HepG2 (cell line): ENCODE results near the gene PPP2R2C. TPM values are rescaled to one million over a fixed set of nuclear protein-coding genes. Genes with fewer than 3 reads are reported as not detected.

ENCODE experiments used
- ATAC-seq: fragments of 200-7000 bp; cut with Tn5 transposase; 3 replicates; pipeline ENCODE4 v1.9.1; 2020; ENCODE audit warnings: mild to moderate bottlenecking, moderate library complexity
- BruUV-seq: library from RNA; stranded (reverse); fragments of 400-500 nt; replicated peaks from 2 replicates; lab custom pipeline; 2021; lab: Mats Ljungman, UMichigan
- CTCF ChIA-PET: fragments of 300-600 bp; formaldehyde crosslinking; extraction: SDS; loops from one replicate; lab custom pipeline; 2021; ENCODE audit warnings: low total read pairs, inconsistent platforms, low intra/inter-chr PET ratio; lab: Yijun Ruan, JAX
- POLR2A ChIA-PET: fragments of 350-600 bp; sonication (Branson Sonifier 250); formaldehyde crosslinking; loops from one replicate; lab custom pipeline; 2020; ENCODE audit warnings: antibody characterized with exemption, inconsistent platforms; lab: Yijun Ruan, JAX
- DNase-seq: peaks from one replicate; pipeline ENCODE4 v3.0.0-alpha.2; 2015; ENCODE audit warnings: low spot score
- FAIRE-seq: peaks from 3 replicates; lab custom pipeline; 2011; peaks lifted over from hg19 to GRCh38; lab: Jason Lieb, UNC
- H2AFZ ChIP-seq: one replicate; pipeline ENCODE4 v1.6.1; 2011; ENCODE audit warnings: low read length, inconsistent platforms
- H3K27ac ChIP-seq: fragments of 300-600 bp; 3 replicates; pipeline ENCODE4 v1.8.0; 2011; ENCODE audit warnings: mixed run types, mild to moderate bottlenecking, mixed read lengths, low read length, inconsistent platforms; ENCODE audit not compliant: insufficient read depth; ENCODE audit errors: extremely low read length
- H3K27me3 ChIP-seq, 2 experiments: fragments of 200-600 bp in 1 of 2; 2 replicates in 1 of 2; 3 replicates in 1 of 2; pipeline versions ENCODE4 v1.6.0 to v1.8.0; 2011; ENCODE audit warnings: low read length in 2 of 2, mild to moderate bottlenecking in 2 of 2, moderate library complexity in 2 of 2, inconsistent platforms in 1 of 2; ENCODE audit not compliant: insufficient read depth in 2 of 2, control insufficient read depth in 1 of 2
- H3K36me3 ChIP-seq, 2 experiments: fragments of 200-600 bp in 1 of 2; replicated peaks in 1 of 2; 2 replicates in 1 of 2; 3 replicates in 1 of 2; pipeline versions ENCODE4 v1.5.1 to v1.8.0; 2011; ENCODE audit warnings: low read length in 2 of 2, inconsistent platforms in 1 of 2; ENCODE audit not compliant: insufficient read depth in 2 of 2, control insufficient read depth in 1 of 2
- H3K4me1 ChIP-seq: 2 replicates; pipeline ENCODE4 v1.5.1; 2012; ENCODE audit warnings: low read length, inconsistent platforms; ENCODE audit not compliant: insufficient read depth
- H3K4me2 ChIP-seq: 2 replicates; pipeline ENCODE4 v1.6.0; 2011; ENCODE audit warnings: low read depth, low read length, inconsistent platforms
- H3K4me3 ChIP-seq, 3 experiments: fragments of 200-600 bp in 1 of 3; sonication (generic), shearing (Covaris generic) in 1 of 3; replicated peaks in 1 of 3; 2 replicates each; pipeline ENCODE4 v1.5.1; 2011 to 2016; ENCODE audit warnings: low read length in 3 of 3, inconsistent platforms in 2 of 3, low read depth in 2 of 3, mild to moderate bottlenecking in 2 of 3, control low read depth in 1 of 3, mixed read lengths in 1 of 3; ENCODE audit not compliant: insufficient read depth in 1 of 3
- H3K79me2 ChIP-seq: one replicate; pipeline ENCODE4 v1.6.1; 2011; ENCODE audit warnings: low read length, inconsistent platforms; ENCODE audit not compliant: insufficient read depth
- H3K9ac ChIP-seq: 2 replicates; pipeline ENCODE4 v1.6.0; 2011; ENCODE audit warnings: mild to moderate bottlenecking, low read depth, low read length, inconsistent platforms; ENCODE audit not compliant: insufficient read depth
- H3K9me3 ChIP-seq: 2 replicates; pipeline ENCODE4 v1.5.1; 2012; ENCODE audit warnings: mild to moderate bottlenecking, low read length
- H4K20me1 ChIP-seq: 2 replicates; pipeline ENCODE4 v1.6.0; 2011; ENCODE audit warnings: inconsistent platforms, mild to moderate bottlenecking, low read length, moderate library complexity; ENCODE audit not compliant: insufficient read depth
- GZF1 ChIP-seq: sonication (generic); formaldehyde crosslinking; IDR thresholded peaks from 2 replicates; pipeline ENCODE4 v1.5.1; 2020; ENCODE audit warnings: mild to moderate bottlenecking, missing genetic modification reagents
- POLR2A ChIP-seq, 2 experiments: IDR thresholded peaks; 2 replicates each; pipeline ENCODE4 v1.6.1; 2011; ENCODE audit warnings: low read depth in 2 of 2, low read length in 2 of 2, mild to moderate bottlenecking in 1 of 2, moderate library complexity in 1 of 2; ENCODE audit not compliant: insufficient read depth in 1 of 2
- PRDM10 ChIP-seq: sonication (generic); formaldehyde crosslinking; IDR thresholded peaks from 2 replicates; pipeline ENCODE4 v1.4.0; 2020; ENCODE audit warnings: low read depth, missing genetic modification reagents
- SIX4 ChIP-seq: sonication (generic); formaldehyde crosslinking; IDR thresholded peaks from 2 replicates; pipeline ENCODE4 v1.4.0; 2020; ENCODE audit warnings: missing genetic modification reagents
- SMC3 ChIP-seq: IDR thresholded peaks from 2 replicates; pipeline ENCODE4 v1.6.1; 2011; ENCODE audit warnings: low read length, improper control_type of control experiment
- STAT5B ChIP-seq: sonication (generic); formaldehyde crosslinking; IDR thresholded peaks from 2 replicates; pipeline ENCODE4 v1.4.0; 2020; ENCODE audit warnings: missing genetic modification reagents
- TRAFD1 ChIP-seq: sonication (generic); formaldehyde crosslinking; IDR thresholded peaks from 2 replicates; pipeline ENCODE4 v1.5.1; 2020; ENCODE audit warnings: missing genetic modification reagents, mild to moderate bottlenecking, borderline replicate concordance
- ZBTB10 ChIP-seq: sonication (generic); formaldehyde crosslinking; IDR thresholded peaks from 2 replicates; pipeline ENCODE4 v1.4.0; 2020; ENCODE audit warnings: missing genetic modification reagents, borderline replicate concordance
- ZBTB38 ChIP-seq: sonication (generic); formaldehyde crosslinking; IDR thresholded peaks from 2 replicates; pipeline ENCODE4 v1.5.1; 2020; ENCODE audit warnings: mild to moderate bottlenecking, missing genetic modification reagents
- ZBTB39 ChIP-seq: sonication (generic); formaldehyde crosslinking; IDR thresholded peaks from 2 replicates; pipeline ENCODE4 v1.5.0; 2020; ENCODE audit warnings: missing genetic modification reagents
- ZNF292 ChIP-seq: sonication (generic); formaldehyde crosslinking; IDR thresholded peaks from 2 replicates; pipeline ENCODE4 v1.8.1; 2022; ENCODE audit warnings: mild to moderate bottlenecking, low read depth, missing genetic modification reagents, borderline replicate concordance
- ZNF446 ChIP-seq: sonication (generic); formaldehyde crosslinking; IDR thresholded peaks from 2 replicates; pipeline ENCODE4 v1.5.0; 2020; ENCODE audit warnings: mild to moderate bottlenecking, missing genetic modification reagents
- ZNF7 ChIP-seq: IDR thresholded peaks from 2 replicates; pipeline ENCODE4 v1.6.1; 2016; ENCODE audit warnings: missing biosample characterization, missing genetic modification reagents
- ZSCAN31 ChIP-seq: sonication (generic); formaldehyde crosslinking; IDR thresholded peaks from 2 replicates; pipeline ENCODE4 v1.5.0; 2020; ENCODE audit warnings: low read depth, mild to moderate bottlenecking, missing genetic modification reagents
- WGBS: methylation state at CpG from one replicate; pipeline ENCODE4 v1.1.6; 2017; ENCODE audit warnings: low lambda C conversion rate; 5-methylcytosine and 5-hydroxymethylcytosine counted together
- in situ Hi-C: cut with HindIII; loops from 2 replicates; pipeline ENCODE4 v1.10.0; 2017; ENCODE audit warnings: low pct_unique_long_range_greater_than_20kb; ENCODE audit not compliant: extremely low pct_ligation_motif_present
- intact Hi-C: fragments of 100-400 bp; cut with micrococcal nuclease; formaldehyde crosslinking; loops from one replicate; pipeline ENCODE4 v1.10.0; 2022; ENCODE audit not compliant: unreplicated experiment
- polyA plus RNA-seq, 8 experiments: library from polyadenylated mRNA; depleted of rRNA in 3 of 8; stranded (reverse) in 7 of 8; unstranded in 1 of 8; fragments of >200 nt; fragmentation: Illumina TruSeq in 4 of 8; extraction: Trizol in 4 of 8; gene quantifications; 2 replicates each; pipeline versions ENCODE4 v1.2.1 to v1.2.3, GENCODE V29; 2011 to 2016; ENCODE audit warnings: low read depth in 4 of 8, missing spikeins in 1 of 8, mixed read lengths in 1 of 8; ENCODE audit not compliant: insufficient read depth in 1 of 8
- total RNA-seq, 5 experiments: library from RNA; depleted of rRNA; stranded (reverse); fragments of >200 nt; fragmentation: Illumina TruSeq; extraction: Trizol; gene quantifications; 2 replicates each; pipeline ENCODE4 v1.2.3, GENCODE V29; 2016; ENCODE audit warnings: low read depth in 1 of 5

Gene PPP2R2C
- total and polyA plus RNA-seq, 2 of the 13 experiments (the other 11 are each of a cell fraction or from before 2014, with no cell fraction given), result 0.60 to 8.6 TPM

- FAIRE-seq (no peak), DNase-seq (no peak), ATAC-seq (peak; percentile 15; the same call in 1 of the 3 replicates)
- peaks cover 16% of the 10 kb centered on the region for H3K79me2 ChIP-seq
- H3K9ac ChIP-seq, result peak overlapping the region; percentile 75
- no peaks in the 10 kb centered on the region for H4K20me1 ChIP-seq
- CTCF ChIA-PET, result no interaction called here
- POLR2A ChIA-PET, result interaction anchor here (0.8 to 3.3 kb wide), 7 partner anchors 13 to 52 kb away, joined by 3 to 31 read pairs (median 4); partner anchors contain the start of gene WFS1
- H3K9me3 ChIP-seq, result no peaks in the 10 kb centered on the region
- peak overlapping the region; percentile 92 for H3K27ac ChIP-seq
- TSS peak; percentile 89 for BruUV-seq
- H3K4me2 ChIP-seq, result peak overlapping the region; percentile 82
- intact Hi-C loops, result no loop called here
- no peaks in the 10 kb centered on the region for H3K36me3 ChIP-seq
- 82% methylated on average over 18 of the region's 23 CpGs for WGBS
- in situ Hi-C loops, result no loop called here
- H3K27me3 ChIP-seq, result no peaks in the 10 kb centered on the region
- H3K4me3 ChIP-seq, result peak overlapping the region; percentile 37 to 70 (median 46)
- peaks cover 92% of the 10 kb centered on the region for H3K4me1 ChIP-seq
- H2AFZ ChIP-seq, result no peak overlapping the region
- TF ChIP-seq ZNF446 (no peak), STAT5B (no peak), ZSCAN31 (CRISPR knock-in tag) (no peak), POLR2A (IDR thresholded peaks at IDR 0.05; ENCODE audit: insufficient read depth in 1 of 2, low read depth in 2 of 2, low read length in 2 of 2) (no peak), ZBTB10 (CRISPR knock-in tag) (no peak), ZBTB38 (peak; percentile 100), SIX4 (no peak), TRAFD1 (CRISPR knock-in tag) (no peak), ZBTB39 (CRISPR knock-in tag) (no peak), GZF1 (no peak), ZNF7 (CRISPR knock-in tag) (no peak), PRDM10 (CRISPR knock-in tag) (no peak), ZNF292 (CRISPR knock-in tag) (no peak), SMC3 (no peak)
These were observed 150.2 kb downstream of the PPP2R2C start for GRCh38 chr4:6322067-6322760.
